HL-60 (cell line): ENCODE measurements around the gene MSN.
"Not testable (repeated sequence)": the region's sequence is repeated elsewhere in the genome, so short reads cannot be mapped to it uniquely, and the experiment has no call there.

Experiments
- DNase-seq, 2 experiments: peaks; one replicate each; pipeline ENCODE4 v3.0.0-alpha.2; 2010 to 2020; ENCODE audit warnings: low read depth in 1 of 2, low spot score in 1 of 2
- H3K27ac ChIP-seq: fragments of 250-450 bp; sonication (Bioruptor Pico); replicated peaks from 2 replicates; pipeline ENCODE4 v1.5.1; 2020; ENCODE audit warnings: mild to moderate bottlenecking, moderate library complexity
- H3K27me3 ChIP-seq: fragments of 250-450 bp; sonication (Bioruptor Pico); 2 replicates; pipeline ENCODE4 v1.5.1; 2021; ENCODE audit warnings: mild to moderate bottlenecking, moderate library complexity; ENCODE audit not compliant: insufficient read depth, poor library complexity, severe bottlenecking
- H3K4me3 ChIP-seq: replicated peaks from 2 replicates; pipeline ENCODE4 v1.5.1; 2011; ENCODE audit warnings: mild to moderate bottlenecking, control low read depth, low read length; ENCODE audit not compliant: insufficient read depth
- CTCF ChIP-seq: IDR thresholded peaks from one replicate; pipeline ENCODE4 v1.5.1; 2011; ENCODE audit warnings: low read length, control low read depth, inconsistent platforms; ENCODE audit not compliant: insufficient read depth
- GABPA ChIP-seq: IDR thresholded peaks from 2 replicates; pipeline ENCODE4 v1.6.1; 2012; ENCODE audit warnings: low read depth
- POLR2AphosphoS5 ChIP-seq: IDR thresholded peaks from 2 replicates; pipeline ENCODE4 v1.6.1; 2012; ENCODE audit warnings: low read depth
- REST ChIP-seq: IDR thresholded peaks from 2 replicates; pipeline ENCODE4 v1.6.1; 2012; ENCODE audit warnings: low read depth; ENCODE audit not compliant: insufficient replicate concordance
- SPI1 ChIP-seq: IDR thresholded peaks from 2 replicates; pipeline ENCODE4 v1.6.1; 2012; ENCODE audit warnings: low read depth, mild to moderate bottlenecking, borderline replicate concordance

The MSN gene

GRCh38 chrX:65757943-65758342 is 90.5 kb downstream of the MSN start:
- TF ChIP-seq POLR2AphosphoS5: no peak
- no peak for TF ChIP-seq REST
- no peak for DNase-seq
- Histone ChIP-seq H3K27ac (no peak overlapping the region), H3K4me3 (no peak overlapping the region), H3K27me3 (no peaks in the 10 kb centered on the region)

- no peaks in the 10 kb centered on the region for H3K27me3 ChIP-seq
- H3K4me3 ChIP-seq: no peak overlapping the region
- no peak overlapping the region for H3K27ac ChIP-seq
- TF ChIP-seq GABPA: no peak
- no peak for TF ChIP-seq SPI1
- no peak for DNase-seq
Observed at GRCh38 chrX:65758505-65758904, 91.1 kb downstream of the MSN start.

GRCh38 chrX:65759525-65759924 is 92.1 kb downstream of the MSN start:
- not testable (repeated sequence) for H3K27me3 ChIP-seq, H3K4me3 ChIP-seq, DNase-seq, H3K27ac ChIP-seq

GRCh38 chrX:65769564-65770292 is 102.3 kb downstream of the MSN start:
- TF ChIP-seq SPI1 (no peak), REST (no peak), POLR2AphosphoS5 (no peak), GABPA (no peak), CTCF (no peak)
- Histone ChIP-seq H3K27me3 (no peaks in the 10 kb centered on the region), H3K27ac (no peak overlapping the region), H3K4me3 (no peak overlapping the region)
- no peak for DNase-seq

- Histone ChIP-seq H3K27ac (no peak overlapping the region), H3K27me3 (no peaks in the 10 kb centered on the region), H3K4me3 (no peak overlapping the region)
- TF ChIP-seq POLR2AphosphoS5 (no peak), GABPA (no peak), REST (no peak), CTCF (no peak)
- DNase-seq: no peak
Observed at GRCh38 chrX:65772842-65773241, 105.4 kb downstream of the MSN start.
